CD4-positive, CD25-positive, alpha-beta regulatory T cell (primary cell): ENCODE data around the gene MMP24. TPM values are rescaled to one million over a fixed set of nuclear protein-coding genes. Genes with fewer than 3 reads are reported as not detected.
"Not testable (repeated sequence)": the region's sequence is repeated elsewhere in the genome, so short reads cannot be mapped to it uniquely, and the experiment has no call there.

ENCODE experiments used
- ATAC-seq, 2 donors: fragments of 150-1000 bp; cut with Tn5 transposase; one replicate each; pipeline ENCODE4 v1.10.0; 2021; ENCODE audit warnings: low read depth in 2 of 2, moderate number of reproducible peaks in 2 of 2, moderate library complexity in 1 of 2
- DNase-seq, 3 donors: peaks; one replicate each; pipeline versions ENCODE4 v3.0.0 to v3.0.0-alpha.2; 2012 to 2022; ENCODE audit warnings: mixed read lengths in 1 of 3
- H3K27ac ChIP-seq: one replicate; pipeline ENCODE4 v1.7.0; 2013; ENCODE audit warnings: mild to moderate bottlenecking, low read length; ENCODE audit not compliant: insufficient read depth, poor library complexity, severe bottlenecking
- H3K27me3 ChIP-seq: one replicate; pipeline ENCODE4 v1.7.0; 2013; ENCODE audit warnings: low read length; ENCODE audit not compliant: control insufficient read depth, insufficient read depth
- H3K36me3 ChIP-seq: one replicate; pipeline ENCODE4 v1.7.0; 2013; ENCODE audit warnings: mild to moderate bottlenecking, low read length, moderate library complexity; ENCODE audit not compliant: control insufficient read depth, insufficient read depth
- H3K4me1 ChIP-seq: 2 replicates; pipeline ENCODE4 v1.7.0; 2013; ENCODE audit warnings: mild to moderate bottlenecking, low read length; ENCODE audit not compliant: insufficient read depth, control insufficient read depth, poor library complexity, severe bottlenecking
- H3K4me3 ChIP-seq: one replicate; pipeline ENCODE4 v1.7.0; 2013; ENCODE audit warnings: low read depth, mild to moderate bottlenecking, low read length, moderate library complexity
- H3K9me3 ChIP-seq, 2 experiments: 1 replicate in 1 of 2; 2 replicates in 1 of 2; pipeline ENCODE4 v1.7.0; 2013; ENCODE audit warnings: low read length in 2 of 2, mild to moderate bottlenecking in 1 of 2, moderate library complexity in 1 of 2; ENCODE audit not compliant: control insufficient read depth in 2 of 2
- H3K27ac Mint-ChIP-seq, 3 donors: one replicate each; pipeline ENCODE4 v1.8.0; 2020 to 2022; ENCODE audit warnings: mild to moderate bottlenecking in 3 of 3, mixed read lengths in 3 of 3, moderate library complexity in 2 of 3
- H3K27me3 Mint-ChIP-seq: one replicate; pipeline ENCODE4 v1.8.0; 2022; ENCODE audit warnings: mild to moderate bottlenecking, mixed read lengths
- H3K36me3 Mint-ChIP-seq: one replicate; pipeline ENCODE4 v1.8.0; 2020; ENCODE audit warnings: mixed read lengths
- H3K4me1 Mint-ChIP-seq, 4 donors: one replicate each; pipeline ENCODE4 v1.8.0; 2020 to 2022; ENCODE audit warnings: mixed read lengths in 4 of 4, mild to moderate bottlenecking in 1 of 4
- H3K4me3 Mint-ChIP-seq, 4 donors: one replicate each; pipeline ENCODE4 v1.8.0; 2020 to 2022; ENCODE audit warnings: mild to moderate bottlenecking in 4 of 4, mixed read lengths in 4 of 4, moderate library complexity in 3 of 4
- H3K9me3 Mint-ChIP-seq, 7 donors: one replicate each; pipeline ENCODE4 v1.8.0; 2020 to 2022; ENCODE audit warnings: mixed read lengths in 7 of 7, mild to moderate bottlenecking in 3 of 7, moderate library complexity in 2 of 7
- polyA plus RNA-seq, 4 donors: library from polyadenylated mRNA; unstranded; fragments of 300-500 nt; fragmentation: Illumina TruSeq; gene quantifications; one replicate each; pipeline ENCODE4 v1.2.3, GENCODE V29; 2021
- total RNA-seq: library from RNA; stranded (reverse); gene quantifications from one replicate; pipeline ENCODE4 v1.2.3, GENCODE V29; 2022

Gene MMP24
- total and polyA plus RNA-seq, 5 donors from 2014 or later: 0.05 to 0.16 (median 0.09) TPM; not detected in 1

DNA sequence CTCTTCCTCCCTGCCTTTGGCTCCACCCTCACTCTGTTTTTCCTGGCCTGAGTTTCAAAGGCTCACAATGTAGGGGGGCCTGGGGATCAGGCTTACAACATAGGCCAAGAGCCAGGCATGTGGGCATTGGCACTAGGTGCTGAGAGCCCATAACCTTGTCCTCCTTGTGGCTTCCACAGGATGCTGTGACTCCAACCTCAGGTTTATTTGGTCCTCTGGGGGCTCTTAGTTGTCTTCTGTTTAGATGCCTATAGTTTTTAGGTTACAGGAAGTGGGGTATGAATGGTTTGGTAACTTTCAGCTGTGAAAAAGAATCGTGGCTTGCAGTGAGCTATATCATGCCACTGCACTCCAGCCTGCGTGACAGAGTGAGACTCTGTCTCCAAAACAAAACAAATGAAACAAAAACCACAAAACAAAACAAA, 25.6 kb downstream of the MMP24 start:
- peak in 1 of 3 donors; percentile 45 for DNase-seq
- Histone ChIP-seq H3K27me3 (no peaks in the 10 kb centered on the region), H3K4me3 (no peak overlapping the region), H3K4me1 (peaks cover 5% of the 10 kb centered on the region), H3K27ac (no peak overlapping the region), H3K36me3 (no peaks in the 10 kb centered on the region), H3K9me3 (no peaks in the 10 kb centered on the region)
- no peaks in the 10 kb centered on the region for H3K9me3 Mint-ChIP-seq
- H3K4me3 Mint-ChIP-seq: peak overlapping the region in 1 of 4 donors; percentile 22
- H3K27ac Mint-ChIP-seq: peak overlapping the region; percentile 43 to 82 (median 43)
- peaks cover 5 to 15% (median 10%) of the 10 kb centered on the region in 4 donors for H3K4me1 Mint-ChIP-seq
- H3K27me3 Mint-ChIP-seq: no peaks in the 10 kb centered on the region
- H3K36me3 Mint-ChIP-seq: peaks cover 29% of the 10 kb centered on the region
- ATAC-seq: peak; percentile 52 to 63

DNA sequence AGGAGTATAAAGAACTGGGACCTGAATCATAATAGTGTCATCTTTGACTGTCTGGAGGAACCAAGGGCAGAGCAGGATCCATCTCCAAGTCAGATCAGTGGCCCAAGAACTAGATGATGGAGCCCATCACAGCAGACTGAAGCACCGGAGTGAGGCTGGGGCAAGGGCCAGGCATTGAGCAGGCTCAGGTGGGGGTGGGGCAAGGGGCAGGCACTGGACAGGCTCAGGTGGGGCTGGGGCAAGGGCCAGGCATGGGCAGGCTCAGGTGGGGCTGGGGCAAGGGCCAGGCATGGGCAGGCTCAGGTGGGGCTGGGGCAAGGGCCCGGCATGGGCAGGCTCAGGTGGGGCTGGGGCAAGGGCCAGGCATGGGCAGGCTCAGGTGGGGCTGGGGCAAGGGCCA, 26.1 kb downstream of the MMP24 start:
- not testable (repeated sequence) for ATAC-seq, H3K36me3 ChIP-seq, H3K4me3 Mint-ChIP-seq, H3K27me3 Mint-ChIP-seq, H3K4me1 ChIP-seq, H3K9me3 ChIP-seq, H3K27ac ChIP-seq, H3K9me3 Mint-ChIP-seq, DNase-seq, H3K27me3 ChIP-seq, H3K4me3 ChIP-seq
- peak overlapping the region; percentile 43 to 82 (median 43) for H3K27ac Mint-ChIP-seq
- peaks cover 29% of the 10 kb centered on the region for H3K36me3 Mint-ChIP-seq
- H3K4me1 Mint-ChIP-seq: peaks cover 5 to 15% (median 10%) of the 10 kb centered on the region in 4 donors

DNA sequence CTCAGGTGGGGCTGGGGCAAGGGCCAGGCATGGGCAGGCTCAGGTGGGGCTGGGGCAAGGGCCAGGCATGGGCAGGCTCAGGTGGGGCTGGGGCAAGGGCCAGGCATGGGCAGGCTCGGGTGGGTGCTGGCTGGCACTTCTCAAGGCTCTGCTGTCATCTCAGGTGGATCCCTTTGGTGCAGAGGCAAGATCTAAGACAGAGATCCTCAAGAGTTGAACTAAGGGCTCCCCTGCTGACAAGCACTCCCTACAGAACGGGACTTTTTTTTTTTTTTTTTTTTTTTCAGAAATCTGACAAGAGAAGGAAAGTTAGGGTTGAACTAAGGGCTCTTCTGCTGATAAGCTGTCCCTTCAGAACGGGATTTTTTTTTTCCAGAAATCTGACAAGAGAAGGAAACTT, 26.5 kb downstream of the MMP24 start:
- no peak overlapping the region for H3K4me3 ChIP-seq
- Mint-ChIP-seq H3K36me3 (peaks cover 25% of the 10 kb centered on the region), H3K9me3 (no peaks in the 10 kb centered on the region), H3K4me3 (no peak overlapping the region), H3K27ac (peak overlapping the region in 2 of 3 donors; percentile 46 to 56), H3K27me3 (no peaks in the 10 kb centered on the region), H3K4me1 (peaks cover 8 to 13% (median 10%) of the 10 kb centered on the region in 4 donors)
- no peak overlapping the region for H3K27ac ChIP-seq
- DNase-seq (no peak), ATAC-seq (no peak)
- no peaks in the 10 kb centered on the region for H3K27me3 ChIP-seq
- no peaks in the 10 kb centered on the region for H3K36me3 ChIP-seq
- no peaks in the 10 kb centered on the region for H3K9me3 ChIP-seq
- peaks cover 5% of the 10 kb centered on the region for H3K4me1 ChIP-seq

DNA sequence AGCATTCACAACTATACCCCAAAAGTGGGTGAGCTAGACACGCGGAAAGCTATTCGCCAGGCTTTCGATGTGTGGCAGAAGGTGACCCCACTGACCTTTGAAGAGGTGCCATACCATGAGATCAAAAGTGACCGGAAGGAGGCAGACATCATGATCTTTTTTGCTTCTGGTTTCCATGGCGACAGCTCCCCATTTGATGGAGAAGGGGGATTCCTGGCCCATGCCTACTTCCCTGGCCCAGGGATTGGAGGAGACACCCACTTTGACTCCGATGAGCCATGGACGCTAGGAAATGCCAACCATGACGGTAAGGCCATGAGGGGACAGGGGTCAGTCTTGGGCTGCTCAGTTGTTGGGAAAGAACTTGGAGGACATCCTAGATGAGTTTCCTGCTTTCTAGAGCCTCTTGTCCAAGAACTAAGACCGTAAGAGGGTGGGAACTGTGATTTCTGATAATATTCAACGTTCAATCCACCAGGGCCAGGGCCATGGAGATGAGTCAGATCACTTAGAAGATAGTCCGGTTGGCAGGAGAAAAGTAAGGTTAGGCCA, 28.0 kb downstream of the MMP24 start:
- no peak overlapping the region for H3K4me3 Mint-ChIP-seq
- H3K36me3 Mint-ChIP-seq: peaks cover 33% of the 10 kb centered on the region
- H3K27ac Mint-ChIP-seq: no peak overlapping the region
- Histone ChIP-seq H3K27me3 (no peaks in the 10 kb centered on the region), H3K27ac (no peak overlapping the region), H3K9me3 (no peaks in the 10 kb centered on the region), H3K4me1 (peaks cover 5% of the 10 kb centered on the region), H3K36me3 (peaks cover 1% of the 10 kb centered on the region), H3K4me3 (no peak overlapping the region)
- peaks cover 10 to 16% (median 10%) of the 10 kb centered on the region in 4 donors for H3K4me1 Mint-ChIP-seq
- H3K27me3 Mint-ChIP-seq: no peaks in the 10 kb centered on the region
- ATAC-seq (no peak), DNase-seq (no peak)
- H3K9me3 Mint-ChIP-seq: no peaks in the 10 kb centered on the region

DNA sequence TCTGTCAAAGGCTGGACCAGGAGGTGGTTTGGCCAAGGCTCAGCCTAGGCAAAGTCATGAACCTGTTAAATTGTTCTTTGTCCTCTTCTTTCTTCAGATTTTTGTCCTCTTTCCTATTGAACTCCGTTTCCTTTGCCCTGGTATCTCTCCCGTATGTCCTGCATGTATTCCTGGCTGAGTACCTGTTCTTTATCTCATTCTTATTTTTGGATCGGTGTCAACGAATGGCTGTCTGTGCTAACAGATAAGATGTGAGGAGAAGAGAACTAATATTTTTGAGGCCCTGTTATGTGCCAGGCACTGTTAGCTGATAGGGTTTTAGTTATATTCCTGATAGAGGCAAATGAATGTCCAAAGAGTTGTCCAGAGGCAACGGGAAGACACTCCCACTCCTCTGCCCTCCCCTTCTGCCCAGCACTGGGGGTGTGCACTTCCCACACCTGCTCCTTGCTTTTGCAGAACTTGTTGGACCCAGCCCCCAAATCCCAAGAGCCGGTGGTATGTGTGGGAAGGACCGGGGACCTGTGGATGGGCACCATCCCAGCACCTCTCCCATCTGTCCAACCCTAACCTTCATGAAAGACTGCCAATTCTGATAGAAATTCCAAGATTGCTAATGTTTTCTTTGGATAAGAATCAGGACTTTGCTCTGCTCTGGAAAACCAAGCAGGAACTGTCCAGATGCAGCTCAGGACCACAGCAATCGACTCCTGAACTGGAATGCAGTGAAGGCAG, 30.9 kb downstream of the MMP24 start:
- H3K9me3 Mint-ChIP-seq: no peaks in the 10 kb centered on the region
- Histone ChIP-seq H3K9me3 (no peaks in the 10 kb centered on the region), H3K4me1 (peaks cover 3% of the 10 kb centered on the region), H3K27ac (no peak overlapping the region), H3K36me3 (peaks cover 5% of the 10 kb centered on the region), H3K27me3 (no peaks in the 10 kb centered on the region), H3K4me3 (no peak overlapping the region)
- H3K4me3 Mint-ChIP-seq: no peak overlapping the region
- peaks cover 2 to 11% (median 4%) of the 10 kb centered on the region in 4 donors for H3K4me1 Mint-ChIP-seq
- no peak for ATAC-seq
- H3K27me3 Mint-ChIP-seq: no peaks in the 10 kb centered on the region
- no peak overlapping the region for H3K27ac Mint-ChIP-seq
- DNase-seq: no peak
- H3K36me3 Mint-ChIP-seq: peaks cover 32% of the 10 kb centered on the region

DNA sequence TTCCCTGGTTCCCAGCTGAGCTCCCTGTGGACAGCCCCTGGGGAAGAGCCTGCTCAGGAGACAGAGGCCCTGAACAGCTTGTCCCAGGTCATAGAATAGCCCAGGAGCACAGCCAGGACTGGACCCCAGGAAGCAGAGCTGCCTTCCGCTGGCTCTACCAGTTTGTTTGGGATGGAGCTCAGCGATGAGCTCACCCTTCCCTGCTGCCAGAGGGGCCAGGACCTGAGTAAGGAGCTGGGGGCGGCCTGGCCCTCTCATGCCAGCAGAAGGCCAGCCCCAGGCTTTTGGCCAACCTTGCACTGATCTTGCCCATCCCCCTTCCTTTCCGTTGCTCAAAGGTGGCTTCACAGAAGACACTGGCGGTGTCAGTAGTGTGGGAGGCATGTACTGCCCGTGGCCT, 33.9 kb downstream of the MMP24 start:
- Histone ChIP-seq H3K27ac (no peak overlapping the region), H3K4me3 (no peak overlapping the region), H3K9me3 (no peaks in the 10 kb centered on the region), H3K4me1 (no peaks in the 10 kb centered on the region), H3K36me3 (peaks cover 14% of the 10 kb centered on the region), H3K27me3 (no peaks in the 10 kb centered on the region)
- DNase-seq: no peak
- H3K27me3 Mint-ChIP-seq: no peaks in the 10 kb centered on the region
- H3K4me1 Mint-ChIP-seq: peaks cover 0 to 9% (median 4%) of the 10 kb centered on the region in 4 donors
- H3K27ac Mint-ChIP-seq: no peak overlapping the region
- H3K4me3 Mint-ChIP-seq: no peak overlapping the region
- no peak for ATAC-seq
- H3K36me3 Mint-ChIP-seq: peaks cover 28% of the 10 kb centered on the region
- no peaks in the 10 kb centered on the region for H3K9me3 Mint-ChIP-seq

DNA sequence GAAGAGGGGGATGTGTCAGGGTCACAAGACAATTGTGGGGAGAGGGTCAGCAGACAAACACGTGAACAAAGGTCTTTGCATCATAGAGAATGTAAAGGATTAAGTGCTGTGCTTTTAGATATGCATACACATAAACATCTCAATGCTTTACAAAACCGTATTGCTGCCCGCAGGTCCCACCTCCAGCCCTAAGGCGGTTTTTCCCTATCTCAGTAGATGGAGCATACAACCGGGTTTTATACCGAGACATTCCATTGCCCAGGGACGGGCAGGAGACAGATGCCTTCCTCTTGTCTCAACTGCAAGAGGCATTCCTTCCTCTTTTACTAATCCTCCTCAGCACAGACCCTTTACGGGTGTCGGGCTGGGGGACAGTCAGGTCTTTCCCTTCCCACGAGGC, 35.8 kb downstream of the MMP24 start:
- not testable (repeated sequence) for H3K9me3 ChIP-seq, H3K27me3 Mint-ChIP-seq, H3K4me1 Mint-ChIP-seq, H3K4me3 Mint-ChIP-seq, DNase-seq, H3K27ac ChIP-seq, H3K9me3 Mint-ChIP-seq, H3K27ac Mint-ChIP-seq, H3K4me1 ChIP-seq, ATAC-seq, H3K4me3 ChIP-seq, H3K27me3 ChIP-seq
- peaks cover 26% of the 10 kb centered on the region for H3K36me3 Mint-ChIP-seq
- H3K36me3 ChIP-seq: peaks cover 14% of the 10 kb centered on the region
